NCI-H82 treated with DMSO at 0.1 percent for 48 hours (cell line): ENCODE results near the gene UNG.
"Not testable (repeated sequence)": the region's sequence is repeated elsewhere in the genome, so short reads cannot be mapped to it uniquely, and the experiment has no call there.

Source experiments
- DNase-seq: peaks from one replicate; lab custom pipeline; 2025; ENCODE audit not compliant: unreplicated experiment; lab: John Stamatoyannopoulos, UW

The UNG gene

GRCh38 chr12:109120557-109120956, 23.2 kb downstream of the UNG start:
- DNase-seq, result no peak

- DNase-seq, result no peak
Measured at GRCh38 chr12:109121346-109121880, 24.0 kb downstream of the UNG start.

- no peak for DNase-seq
Measured at GRCh38 chr12:109124878-109125648, 27.7 kb downstream of the UNG start.

GRCh38 chr12:109125791-109126190, 28.4 kb downstream of the UNG start:
- no peak for DNase-seq

GRCh38 chr12:109126784-109127183, 29.4 kb downstream of the UNG start:
- DNase-seq, result no peak

- DNase-seq, result no peak
Measured at GRCh38 chr12:109127533-109128242, 30.3 kb downstream of the UNG start.

GRCh38 chr12:109130297-109131153, 33.1 kb downstream of the UNG start:
- DNase-seq, result no peak

- no peak for DNase-seq
Measured at GRCh38 chr12:109131154-109132050, 34.0 kb downstream of the UNG start.

- DNase-seq, result no peak
Measured at GRCh38 chr12:109134186-109134917, 37.0 kb downstream of the UNG start.

- no peak for DNase-seq
Measured at GRCh38 chr12:109137055-109137454, 39.7 kb downstream of the UNG start.

- DNase-seq, result no peak
Measured at GRCh38 chr12:109139360-109139759, 42.0 kb downstream of the UNG start.

GRCh38 chr12:109139791-109140190, 42.4 kb downstream of the UNG start:
- no peak for DNase-seq

GRCh38 chr12:109140560-109140959, 43.2 kb downstream of the UNG start:
- no peak for DNase-seq

GRCh38 chr12:109144224-109144623, 46.8 kb downstream of the UNG start:
- DNase-seq, result no peak

- DNase-seq, result not testable (repeated sequence)
Measured at GRCh38 chr12:109147126-109147525, 49.7 kb downstream of the UNG start.

- peak; percentile 10 for DNase-seq
Measured at GRCh38 chr12:109147954-109148353, 50.6 kb downstream of the UNG start.

GRCh38 chr12:109150124-109150640, 52.8 kb downstream of the UNG start:
- DNase-seq, result no peak

GRCh38 chr12:109151457-109151856, 54.1 kb downstream of the UNG start:
- DNase-seq, result no peak

- DNase-seq, result no peak
Measured at GRCh38 chr12:109153821-109154441, 56.5 kb downstream of the UNG start.
